Fibroblast of skin of left quadriceps (primary cell): ENCODE data around the gene BRD2.

Experiments used
- DNase-seq, 2 experiments: peaks; one replicate each; pipeline ENCODE4 v3.0.0-alpha.2; 2013; ENCODE audit warnings: low read depth in 2 of 2

The BRD2 gene

DNA sequence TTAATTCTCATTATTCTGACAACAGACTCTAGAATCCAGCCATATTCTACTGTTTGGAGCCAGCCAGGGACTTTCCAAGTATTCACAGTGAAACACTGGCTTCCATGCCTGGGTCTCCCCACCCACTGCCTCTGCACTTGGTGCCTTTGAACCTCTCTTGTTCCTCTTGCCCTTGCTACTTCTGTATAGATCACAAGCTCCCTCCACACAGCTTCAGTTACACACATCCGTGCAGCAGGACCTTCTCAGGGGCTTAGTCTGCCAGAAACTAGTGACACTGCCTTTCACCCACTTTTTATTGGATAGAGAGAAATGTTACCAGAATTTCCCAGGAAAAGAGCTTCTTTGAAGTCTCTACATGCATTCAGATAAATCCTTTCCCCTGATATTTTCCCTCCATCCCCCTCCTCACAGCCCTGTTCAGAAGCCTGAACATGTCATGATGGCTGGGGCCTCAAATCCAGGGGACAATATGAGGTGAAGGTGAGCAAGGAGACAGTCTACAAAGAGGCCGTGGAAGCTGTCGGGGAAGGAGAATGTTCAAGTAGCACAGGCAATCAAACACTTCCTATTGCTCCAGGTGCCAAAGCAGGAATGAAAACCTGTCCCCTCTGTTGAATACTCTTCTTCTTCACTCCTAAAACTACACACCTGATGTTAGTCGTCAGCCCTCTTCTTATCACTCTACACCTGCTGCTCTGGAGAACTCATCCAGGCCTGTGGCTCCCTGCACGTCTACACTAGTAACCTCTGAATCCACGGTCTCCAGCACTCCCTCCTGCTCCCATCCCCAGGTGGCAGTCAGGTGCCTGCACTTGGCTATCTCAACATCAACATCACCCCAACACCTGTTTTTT lies 61.2 kb downstream of the BRD2 start:
- no peak for DNase-seq

GRCh38 chr6:33030245-33030644 lies 61.9 kb downstream of the BRD2 start:
- no peak for DNase-seq
